SK-N-SH (cell line): ENCODE measurements around the gene WDR83. TPM values are rescaled to one million over a fixed set of nuclear protein-coding genes. Genes with fewer than 3 reads are reported as not detected.

Experiments
- CTCF ChIA-PET: fragments of 300-600, 350-600 bp; formaldehyde crosslinking; extraction: SDS; loops from one replicate; lab custom pipeline; 2021; lab: Yijun Ruan, JAX
- POLR2A ChIA-PET: fragments of 350-600 bp; sonication (Branson Sonifier 250); formaldehyde crosslinking; extraction: SDS; loops from one replicate; lab custom pipeline; 2020; ENCODE audit warnings: antibody characterized with exemption, inconsistent platforms; lab: Yijun Ruan, JAX
- DNase-seq: peaks from one replicate; pipeline ENCODE4 v3.0.0; 2012
- H2AFZ ChIP-seq: fragments of 200-600 bp; sonication (generic); 2 replicates; pipeline ENCODE4 v1.8.1; 2016; ENCODE audit warnings: antibody characterized with exemption, mild to moderate bottlenecking, low read depth
- H3F3A ChIP-seq: fragments of 200-600 bp; sonication (generic); replicated peaks from 2 replicates; pipeline ENCODE3; 2016; ENCODE audit warnings: antibody characterized with exemption, mild to moderate bottlenecking; ENCODE audit not compliant: insufficient read depth
- H3K27ac ChIP-seq, 2 experiments: fragments of 200-500 bp in 1 of 2; fragments of 200-600 bp in 1 of 2; sonication (Bioruptor generic) in 1 of 2; sonication (generic), shearing (Covaris generic) in 1 of 2; 2 replicates each; pipeline versions ENCODE4 v1.5.1 to v1.6.1; 2014 to 2016; ENCODE audit warnings: low read depth in 2 of 2, inconsistent platforms in 1 of 2, low read length in 1 of 2, mild to moderate bottlenecking in 1 of 2, mixed read lengths in 1 of 2
- H3K27me3 ChIP-seq: fragments of 200-600 bp; sonication (generic), shearing (Covaris generic); 2 replicates; pipeline ENCODE4 v1.6.1; 2016; ENCODE audit warnings: mixed run types; ENCODE audit not compliant: insufficient read depth
- H3K36me3 ChIP-seq, 2 experiments: fragments of 200-500 bp in 1 of 2; fragments of 200-600 bp in 1 of 2; sonication (Bioruptor generic) in 1 of 2; sonication (generic) in 1 of 2; replicated peaks in 1 of 2; 2 replicates each; pipeline versions ENCODE3 to v1.5.1; 2014 to 2016; ENCODE audit warnings: low read length in 1 of 2, mild to moderate bottlenecking in 1 of 2; ENCODE audit not compliant: insufficient read depth in 2 of 2, control insufficient read depth in 1 of 2
- H3K4me1 ChIP-seq, 2 experiments: fragments of 200-500 bp in 1 of 2; fragments of 200-600 bp in 1 of 2; sonication (Bioruptor generic) in 1 of 2; sonication (generic), shearing (Covaris generic) in 1 of 2; 2 replicates each; pipeline versions ENCODE4 v1.5.1 to v1.6.1; 2014 to 2016; ENCODE audit warnings: low read depth in 1 of 2, low read length in 1 of 2, mixed run types in 1 of 2; ENCODE audit not compliant: insufficient read depth in 2 of 2, control insufficient read depth in 1 of 2
- H3K4me2 ChIP-seq: fragments of 200-600 bp; sonication (generic), shearing (Covaris generic); 2 replicates; pipeline ENCODE4 v1.6.1; 2017; ENCODE audit warnings: mixed run types
- H3K4me3 ChIP-seq, 2 experiments: fragments of 200-500 bp in 1 of 2; fragments of 200-600 bp in 1 of 2; sonication (Bioruptor generic) in 1 of 2; sonication (generic), shearing (Covaris generic) in 1 of 2; 2 replicates each; pipeline versions ENCODE4 v1.5.1 to v1.8.1; 2014 to 2016; ENCODE audit warnings: low read depth in 2 of 2, inconsistent platforms in 1 of 2, low read length in 1 of 2, mild to moderate bottlenecking in 1 of 2, mixed read lengths in 1 of 2, moderate library complexity in 1 of 2
- H3K79me2 ChIP-seq: fragments of 200-600 bp; sonication (generic); 2 replicates; pipeline ENCODE4 v1.8.1; 2017; ENCODE audit warnings: mild to moderate bottlenecking; ENCODE audit not compliant: insufficient read depth
- H3K9ac ChIP-seq: fragments of 200-600 bp; sonication (generic); 2 replicates; pipeline ENCODE4 v1.6.1; 2017; ENCODE audit warnings: mixed run types
- H3K9me2 ChIP-seq: fragments of 200-600 bp; sonication (generic); 2 replicates; pipeline ENCODE4 v1.6.1; 2017; ENCODE audit warnings: mixed run types
- H3K9me3 ChIP-seq: fragments of 200-600 bp; sonication (generic); 2 replicates; pipeline ENCODE4 v1.6.1; 2017; ENCODE audit warnings: mixed run types, mild to moderate bottlenecking, moderate library complexity
- H4K20me1 ChIP-seq: fragments of 200-600 bp; sonication (generic); 2 replicates; pipeline ENCODE4 v1.6.1; 2017; ENCODE audit warnings: mild to moderate bottlenecking, mixed run types; ENCODE audit not compliant: insufficient read depth
- CHD2 ChIP-seq: fragments of 150-350 bp; IDR thresholded peaks from 2 replicates; pipeline ENCODE4 v1.6.1; 2018; ENCODE audit warnings: low read length; ENCODE audit not compliant: partially characterized antibody
- CTCF ChIP-seq: fragments of 200-600 bp; sonication (generic); IDR thresholded peaks from 2 replicates; pipeline ENCODE4 v1.6.1; 2017; ENCODE audit warnings: antibody characterized with exemption, mild to moderate bottlenecking, moderate library complexity
- EZH2phosphoT487 ChIP-seq: fragments of 200-600 bp; sonication (generic); IDR thresholded peaks from 2 replicates; pipeline ENCODE4 v1.6.1; 2017; ENCODE audit warnings: low read depth, mixed run types, mild to moderate bottlenecking, antibody characterized with exemption, moderate library complexity, borderline replicate concordance
- FOSL2 ChIP-seq: IDR thresholded peaks from 2 replicates; pipeline ENCODE4 v1.4.0; 2012; ENCODE audit warnings: low read depth, mild to moderate bottlenecking, moderate library complexity, borderline replicate concordance
- MEF2A ChIP-seq: IDR thresholded peaks from 2 replicates; pipeline ENCODE4 v1.4.0; 2012; ENCODE audit warnings: low read depth, borderline replicate concordance
- NFIC ChIP-seq: IDR thresholded peaks from 2 replicates; pipeline ENCODE4 v1.4.0; 2012; ENCODE audit warnings: borderline replicate concordance
- PBX3 ChIP-seq: IDR thresholded peaks from 2 replicates; pipeline ENCODE4; 2012
- RFX5 ChIP-seq: IDR thresholded peaks from 2 replicates; pipeline ENCODE4 v1.6.1; 2012; ENCODE audit warnings: mild to moderate bottlenecking, improper control_type of control experiment, low read length
- SIN3A ChIP-seq: IDR thresholded peaks from 2 replicates; pipeline ENCODE4 v1.6.1; 2012; ENCODE audit warnings: low read depth, mild to moderate bottlenecking, low read length, moderate library complexity, borderline replicate concordance
- TCF12 ChIP-seq: IDR thresholded peaks from 2 replicates; pipeline ENCODE4 v1.4.0; 2012
- TEAD4 ChIP-seq: IDR thresholded peaks from 2 replicates; pipeline ENCODE4 v1.4.0; 2012; ENCODE audit warnings: mild to moderate bottlenecking, borderline replicate concordance; ENCODE audit not compliant: insufficient read depth
- WGBS: methylation state at CpG from one replicate; pipeline ENCODE4 v1.1.6; 2017; ENCODE audit warnings: low lambda C conversion rate; 5-methylcytosine and 5-hydroxymethylcytosine counted together
- polyA plus RNA-seq, 3 experiments: library from polyadenylated mRNA; depleted of rRNA; stranded (reverse); fragments of >200 nt; gene quantifications; 2 replicates each; pipeline ENCODE4 v1.2.3, GENCODE V29; 2012
- TF ChIP-seq, protein P1 (sequence below): fragments of 150-350 bp; IDR thresholded peaks from 2 replicates; pipeline ENCODE4 v1.6.1; 2016; ENCODE audit warnings: mild to moderate bottlenecking, low read depth, low read length
- TF ChIP-seq, protein P2 (sequence below): fragments of 150-350 bp; IDR thresholded peaks from 2 replicates; pipeline ENCODE4 v1.6.1; 2017; ENCODE audit warnings: antibody characterized with exemption, low read length, low read depth, borderline replicate concordance

WDR83 gene
- polyA plus RNA-seq, 1 of the 3 experiments (the other 2 are of a cell fraction) = 18.2 TPM

- TF ChIP-seq CHD2 (peak; percentile 60), CTCF (peak; percentile 20; the same call in 1 of the 2 replicates), MEF2A (no peak), RFX5 (no peak), EZH2phosphoT487 (no peak), NFIC (no peak), TCF12 (no peak), SIN3A (peak; percentile 43; the same call in 1 of the 2 replicates), FOSL2 (no peak; the same call in 1 of the 2 replicates)
- TF ChIP-seq, protein P1, sequence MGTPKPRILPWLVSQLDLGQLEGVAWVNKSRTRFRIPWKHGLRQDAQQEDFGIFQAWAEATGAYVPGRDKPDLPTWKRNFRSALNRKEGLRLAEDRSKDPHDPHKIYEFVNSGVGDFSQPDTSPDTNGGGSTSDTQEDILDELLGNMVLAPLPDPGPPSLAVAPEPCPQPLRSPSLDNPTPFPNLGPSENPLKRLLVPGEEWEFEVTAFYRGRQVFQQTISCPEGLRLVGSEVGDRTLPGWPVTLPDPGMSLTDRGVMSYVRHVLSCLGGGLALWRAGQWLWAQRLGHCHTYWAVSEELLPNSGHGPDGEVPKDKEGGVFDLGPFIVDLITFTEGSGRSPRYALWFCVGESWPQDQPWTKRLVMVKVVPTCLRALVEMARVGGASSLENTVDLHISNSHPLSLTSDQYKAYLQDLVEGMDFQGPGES = no peak
These were observed 2.9 kb downstream of the WDR83 start (continued) for GRCh38 chr19:12669270-12670158.

DNA sequence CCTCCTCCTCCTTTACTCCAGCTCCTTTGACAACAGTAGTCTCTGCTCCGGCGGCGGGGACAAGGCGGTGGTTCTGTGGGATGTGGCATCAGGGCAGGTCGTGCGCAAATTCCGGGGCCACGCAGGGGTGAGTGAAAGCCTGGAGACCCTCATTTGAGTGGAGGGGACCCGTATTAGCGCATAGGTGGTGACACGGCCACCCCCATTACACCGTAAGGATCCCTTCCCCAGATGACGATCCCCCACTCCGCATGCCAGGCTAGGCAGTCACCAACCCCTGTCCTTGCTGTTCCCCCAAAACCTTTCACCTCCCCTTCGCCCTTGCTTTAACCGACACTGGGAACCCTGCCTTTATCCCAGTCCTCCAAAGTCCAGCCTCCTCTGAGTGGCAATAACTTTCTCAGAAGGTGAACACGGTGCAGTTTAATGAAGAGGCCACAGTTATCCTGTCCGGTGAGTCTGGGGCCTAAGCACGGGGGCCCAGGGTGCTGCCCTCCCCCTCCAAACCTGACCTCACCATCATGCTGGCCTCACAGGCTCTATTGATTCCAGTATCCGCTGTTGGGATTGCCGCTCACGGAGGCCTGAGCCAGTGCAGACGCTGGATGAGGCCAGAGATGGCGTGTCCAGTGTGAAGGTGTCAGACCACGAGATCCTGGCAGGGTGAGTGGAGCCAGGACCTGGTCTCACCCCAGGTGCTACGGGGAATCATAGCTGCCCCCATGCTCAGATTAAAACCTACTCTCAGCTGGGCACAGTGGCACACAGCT is 3.7 kb downstream of the WDR83 start:
- peaks cover 28% of the 10 kb centered on the region for H3F3A ChIP-seq
- peaks cover 55% of the 10 kb centered on the region for H3K79me2 ChIP-seq
- ChIA-PET POLR2A (interaction anchor here (1.5 to 1.7 kb wide), 2 partner anchors 11 to 60 kb away, joined by 3 to 6 read pairs; partner anchors contain the start of genes DHPS, ZNF490 and ZNF791), CTCF (interaction anchor here (1.0 to 2.9 kb wide), 7 partner anchors 10 to 175 kb away, joined by 3 to 21 read pairs (median 4); partner anchors contain the start of gene DHPS)
- H3K4me3 ChIP-seq = peak overlapping the region; percentile 80 to 85
- no peaks in the 10 kb centered on the region for H3K9me2 ChIP-seq
- no peak for DNase-seq
- H3K9ac ChIP-seq = peak overlapping the region; percentile 76
- peaks cover 20 to 22% of the 10 kb centered on the region in 2 experiments for H3K36me3 ChIP-seq
- no peaks in the 10 kb centered on the region for H4K20me1 ChIP-seq
- H3K4me1 ChIP-seq = peaks cover 5 to 35% of the 10 kb centered on the region in 2 experiments; a peak in 2 of 4 replicates
- H2AFZ ChIP-seq = peak overlapping the region; percentile 82; the same call in 1 of the 2 replicates
- H3K27ac ChIP-seq = peak overlapping the region; percentile 89 to 96; a peak in 3 of 4 replicates
- TF ChIP-seq PBX3 (0 out of 2 replicates have a peak, but pooled peaks have one; percentile 1), FOSL2 (no peak), TEAD4 (no peak)
- TF ChIP-seq, protein P2, sequence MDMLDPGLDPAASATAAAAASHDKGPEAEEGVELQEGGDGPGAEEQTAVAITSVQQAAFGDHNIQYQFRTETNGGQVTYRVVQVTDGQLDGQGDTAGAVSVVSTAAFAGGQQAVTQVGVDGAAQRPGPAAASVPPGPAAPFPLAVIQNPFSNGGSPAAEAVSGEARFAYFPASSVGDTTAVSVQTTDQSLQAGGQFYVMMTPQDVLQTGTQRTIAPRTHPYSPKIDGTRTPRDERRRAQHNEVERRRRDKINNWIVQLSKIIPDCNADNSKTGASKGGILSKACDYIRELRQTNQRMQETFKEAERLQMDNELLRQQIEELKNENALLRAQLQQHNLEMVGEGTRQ = no peak
- H3K9me3 ChIP-seq = no peaks in the 10 kb centered on the region
- H3K4me2 ChIP-seq = peak overlapping the region; percentile 90
- 39% methylated on average over 25 of the region's 26 CpGs for WGBS
- no peaks in the 10 kb centered on the region for H3K27me3 ChIP-seq
